GM12878 (cell line): Measurements from ENCODE around the gene C10orf71. TPM values are rescaled to one million over a fixed set of nuclear protein-coding genes. Genes with fewer than 3 reads are reported as not detected.

Source experiments
- ATAC-seq: fragments of 200-7000 bp; cut with Tn5 transposase; 3 replicates; pipeline ENCODE4 v1.9.1; 2020; ENCODE audit warnings: mild to moderate bottlenecking, moderate library complexity
- BruUV-seq: library from RNA; stranded (reverse); fragments of 400-500 nt; replicated peaks from 2 replicates; lab custom pipeline; 2021; lab: Mats Ljungman, UMichigan
- CTCF ChIA-PET: fragments of 300-600 bp; sonication (Branson Sonifier 250); formaldehyde crosslinking; extraction: SDS; loops from one replicate; lab custom pipeline; 2021; ENCODE audit warnings: inconsistent platforms; lab: Yijun Ruan, JAX
- POLR2A ChIA-PET: fragments of 350-600 bp; formaldehyde crosslinking; extraction: SDS; loops from one replicate; lab custom pipeline; 2021; ENCODE audit warnings: inconsistent platforms; lab: Charles Lee
- RAD21 ChIA-PET: fragments of 300-600 bp; sonication (Branson Sonifier 250); formaldehyde crosslinking; loops from one replicate; lab custom pipeline; 2023; ENCODE audit warnings: antibody characterized with exemption; ENCODE audit not compliant: unreplicated experiment; lab: Charles Lee
- SMC1A ChIA-PET: fragments of 300-600 bp; sonication (Branson Sonifier 250); formaldehyde crosslinking; loops from one replicate; lab custom pipeline; 2023; ENCODE audit not compliant: unreplicated experiment, uncharacterized antibody; lab: Charles Lee
- DNase-seq: peaks from one replicate; pipeline ENCODE4 v3.0.0-alpha.2; 2011; ENCODE audit warnings: low read depth, low spot score
- FAIRE-seq: peaks from 3 replicates; lab custom pipeline; 2011; peaks lifted over from hg19 to GRCh38; lab: Jason Lieb, UNC
- H2AFZ ChIP-seq: 2 replicates; pipeline ENCODE4 v1.6.0; 2011; ENCODE audit warnings: low read depth, low read length, control low read depth; ENCODE audit not compliant: control insufficient read depth
- H3K27ac ChIP-seq: 2 replicates; pipeline ENCODE4 v1.5.1; 2011; ENCODE audit warnings: control low read depth; ENCODE audit not compliant: control insufficient read depth, insufficient read depth
- H3K27me3 ChIP-seq, 2 experiments: replicated peaks in 1 of 2; 2 replicates each; pipeline versions ENCODE4 v1.6.0 to v1.6.1; 2011; ENCODE audit warnings: low read length in 1 of 2; ENCODE audit not compliant: control insufficient read depth in 2 of 2, insufficient read depth in 2 of 2
- H3K36me3 ChIP-seq, 2 experiments: 2 replicates each; pipeline ENCODE4 v1.5.1; 2011; ENCODE audit warnings: low read length in 1 of 2; ENCODE audit not compliant: control insufficient read depth in 2 of 2, insufficient read depth in 2 of 2
- H3K4me1 ChIP-seq: 2 replicates; pipeline ENCODE4 v1.6.1; 2011; ENCODE audit warnings: mild to moderate bottlenecking, low read length, moderate library complexity, mixed read lengths; ENCODE audit not compliant: control insufficient read depth, insufficient read depth
- H3K4me2 ChIP-seq: 2 replicates; pipeline ENCODE4 v1.6.0; 2011; ENCODE audit warnings: control low read depth; ENCODE audit not compliant: control insufficient read depth, insufficient read depth
- H3K4me3 ChIP-seq: fragments of 200-600 bp; sonication (generic); 2 replicates; pipeline ENCODE4 v1.5.1; 2016
- H3K79me2 ChIP-seq: 2 replicates; pipeline ENCODE4 v1.6.0; 2011; ENCODE audit warnings: low read length; ENCODE audit not compliant: control insufficient read depth, insufficient read depth
- H3K9ac ChIP-seq: 2 replicates; pipeline ENCODE4 v1.8.0; 2011; ENCODE audit warnings: low read length, control low read depth, mixed read lengths; ENCODE audit not compliant: control insufficient read depth, insufficient read depth
- H3K9me3 ChIP-seq: replicated peaks from 3 replicates; pipeline ENCODE4 v1.5.1; 2011; ENCODE audit warnings: mild to moderate bottlenecking, low read length; ENCODE audit not compliant: control insufficient read depth, insufficient read depth
- H4K20me1 ChIP-seq: 2 replicates; pipeline ENCODE4 v1.6.0; 2011; ENCODE audit not compliant: control insufficient read depth, insufficient read depth
- MTA2 ChIP-seq: fragments of 450-650 bp; IDR thresholded peaks from 2 replicates; pipeline ENCODE4 v1.6.1; 2016; ENCODE audit warnings: low read depth, mild to moderate bottlenecking, moderate library complexity
- STAT1 ChIP-seq: fragments of 450-650 bp; conservative IDR thresholded peaks from 2 replicates; pipeline ENCODE4 v1.6.1; 2014; ENCODE audit warnings: antibody characterized with exemption, mild to moderate bottlenecking
- TBL1XR1 ChIP-seq: IDR thresholded peaks from 2 replicates; pipeline ENCODE4 v1.6.1; 2012; ENCODE audit warnings: low read depth, low read length, improper control_type of control experiment
- WGBS: methylation state at CpG from one replicate; pipeline ENCODE4 v1.1.6; 2016; ENCODE audit warnings: low lambda C conversion rate; ENCODE audit not compliant: insufficient replicate concordance, insufficient coverage; ENCODE audit errors: missing lambda C conversion rate; 5-methylcytosine and 5-hydroxymethylcytosine counted together
- in situ Hi-C: fragments of 300-500 bp; cut with MboI; formaldehyde crosslinking; loops from 9 replicates; pipeline ENCODE4 v1.14.3; 2018; ENCODE audit warnings: mixed read lengths
- intact Hi-C: fragments of 100-400 bp; cut with micrococcal nuclease; formaldehyde crosslinking; loops from one replicate; pipeline ENCODE4 v1.14.2; 2022; ENCODE audit not compliant: unreplicated experiment
- polyA plus RNA-seq, 11 experiments: library from polyadenylated mRNA; depleted of rRNA in 4 of 11; unstranded in 6 of 11; stranded (reverse) in 5 of 11; fragments of >200 nt; fragmentation: Nextera tagmentation in 4 of 11; fragmentation: Illumina TruSeq in 1 of 11; extraction: Ambion mirVana in 4 of 11; extraction: Trizol in 1 of 11; gene quantifications; 1 replicate in 1 of 11; 2 replicates in 10 of 11; pipeline versions ENCODE4 v1.2.1 to v1.2.3, GENCODE V29; 2011 to 2016; ENCODE audit warnings: inconsistent platforms in 2 of 11, missing spikeins in 2 of 11, low read depth in 1 of 11
- total RNA-seq, 4 experiments: library from RNA; depleted of rRNA in 3 of 4; stranded (reverse); fragments of >200 nt in 3 of 4; fragmentation: Illumina TruSeq in 1 of 4; extraction: Trizol in 1 of 4; gene quantifications; 2 replicates each; pipeline versions ENCODE4 v1.2.1 to v1.2.3, GENCODE V29; 2013 to 2021
- TF ChIP-seq, protein P1 (sequence below): IDR thresholded peaks from 2 replicates; pipeline ENCODE4 v1.6.1; 2011; ENCODE audit warnings: mild to moderate bottlenecking, low read depth, low read length, moderate library complexity; ENCODE audit not compliant: insufficient replicate concordance
- TF ChIP-seq, protein P2 (sequence below): fragments of 450-650 bp; IDR thresholded peaks from 2 replicates; pipeline ENCODE4 v1.6.1; 2017; ENCODE audit warnings: antibody characterized with exemption, mild to moderate bottlenecking, moderate library complexity

The C10orf71 gene
- total and polyA plus RNA-seq, 10 of the 15 experiments (the other 5 are each of a cell fraction or from before 2014, with no cell fraction given): not detected

DNA sequence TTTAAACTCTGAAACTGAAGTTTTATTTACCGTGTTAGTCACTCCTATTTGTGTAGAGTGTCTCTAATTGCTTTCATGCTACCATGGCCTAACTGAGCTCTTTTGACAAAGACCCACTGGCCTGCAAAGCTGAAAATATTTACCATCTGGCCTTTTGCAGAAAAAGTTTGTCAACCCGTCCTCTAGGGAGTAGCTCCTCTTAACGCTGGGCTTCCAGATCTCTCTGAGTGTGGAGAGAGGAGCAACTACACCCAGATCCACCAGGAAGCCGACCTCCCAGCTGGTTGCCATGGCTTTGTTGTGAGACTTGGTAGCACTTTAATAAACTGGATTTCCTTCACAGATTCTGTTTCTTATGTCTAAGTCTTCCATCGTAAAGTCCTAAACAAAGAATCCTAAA, 4.2 kb upstream of the C10orf71 start:
- ChIA-PET POLR2A (no interaction called here), CTCF (interaction anchor here (0.6 kb wide), 1 partner anchor 638 kb away, joined by 3 read pairs; no protein-coding TSS in a partner anchor), SMC1A (no interaction called here), RAD21 (no interaction called here)
- DNase-seq: no peak
- in situ Hi-C loops (no loop called here), intact Hi-C loops (no loop called here)
- WGBS: 9% methylated on average over 5 of the region's 5 CpGs
- H2AFZ ChIP-seq: no peak overlapping the region
- H3K36me3 ChIP-seq: no peaks in the 10 kb centered on the region
- FAIRE-seq: no peak
- H3K4me2 ChIP-seq: no peak overlapping the region
- no peak for ATAC-seq
- peaks cover 1 to 4% of the 10 kb centered on the region in 2 experiments; a peak in 3 of 4 replicates for H3K27me3 ChIP-seq
- peaks cover 8% of the 10 kb centered on the region for H3K4me1 ChIP-seq
- H3K79me2 ChIP-seq: no peaks in the 10 kb centered on the region
- BruUV-seq: no TSS peak
- TF ChIP-seq MTA2: no peak
- TF ChIP-seq, protein P1, sequence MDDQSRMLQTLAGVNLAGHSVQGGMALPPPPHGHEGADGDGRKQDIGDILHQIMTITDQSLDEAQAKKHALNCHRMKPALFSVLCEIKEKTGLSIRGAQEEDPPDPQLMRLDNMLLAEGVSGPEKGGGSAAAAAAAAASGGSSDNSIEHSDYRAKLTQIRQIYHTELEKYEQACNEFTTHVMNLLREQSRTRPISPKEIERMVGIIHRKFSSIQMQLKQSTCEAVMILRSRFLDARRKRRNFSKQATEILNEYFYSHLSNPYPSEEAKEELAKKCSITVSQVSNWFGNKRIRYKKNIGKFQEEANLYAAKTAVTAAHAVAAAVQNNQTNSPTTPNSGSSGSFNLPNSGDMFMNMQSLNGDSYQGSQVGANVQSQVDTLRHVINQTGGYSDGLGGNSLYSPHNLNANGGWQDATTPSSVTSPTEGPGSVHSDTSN: no peak
- TF ChIP-seq STAT1: no peak
- TF ChIP-seq TBL1XR1: no peak
- TF ChIP-seq, protein P2, sequence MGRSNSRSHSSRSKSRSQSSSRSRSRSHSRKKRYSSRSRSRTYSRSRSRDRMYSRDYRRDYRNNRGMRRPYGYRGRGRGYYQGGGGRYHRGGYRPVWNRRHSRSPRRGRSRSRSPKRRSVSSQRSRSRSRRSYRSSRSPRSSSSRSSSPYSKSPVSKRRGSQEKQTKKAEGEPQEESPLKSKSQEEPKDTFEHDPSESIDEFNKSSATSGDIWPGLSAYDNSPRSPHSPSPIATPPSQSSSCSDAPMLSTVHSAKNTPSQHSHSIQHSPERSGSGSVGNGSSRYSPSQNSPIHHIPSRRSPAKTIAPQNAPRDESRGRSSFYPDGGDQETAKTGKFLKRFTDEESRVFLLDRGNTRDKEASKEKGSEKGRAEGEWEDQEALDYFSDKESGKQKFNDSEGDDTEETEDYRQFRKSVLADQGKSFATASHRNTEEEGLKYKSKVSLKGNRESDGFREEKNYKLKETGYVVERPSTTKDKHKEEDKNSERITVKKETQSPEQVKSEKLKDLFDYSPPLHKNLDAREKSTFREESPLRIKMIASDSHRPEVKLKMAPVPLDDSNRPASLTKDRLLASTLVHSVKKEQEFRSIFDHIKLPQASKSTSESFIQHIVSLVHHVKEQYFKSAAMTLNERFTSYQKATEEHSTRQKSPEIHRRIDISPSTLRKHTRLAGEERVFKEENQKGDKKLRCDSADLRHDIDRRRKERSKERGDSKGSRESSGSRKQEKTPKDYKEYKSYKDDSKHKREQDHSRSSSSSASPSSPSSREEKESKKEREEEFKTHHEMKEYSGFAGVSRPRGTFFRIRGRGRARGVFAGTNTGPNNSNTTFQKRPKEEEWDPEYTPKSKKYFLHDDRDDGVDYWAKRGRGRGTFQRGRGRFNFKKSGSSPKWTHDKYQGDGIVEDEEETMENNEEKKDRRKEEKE: no peak
- no peaks in the 10 kb centered on the region for H3K9me3 ChIP-seq
- H3K27ac ChIP-seq: no peak overlapping the region
- no peak overlapping the region for H3K9ac ChIP-seq
- H4K20me1 ChIP-seq: no peaks in the 10 kb centered on the region
- no peak overlapping the region for H3K4me3 ChIP-seq
